ENCODE data around the gene VSIG10L.

GRCh38 chr19:51341066-51341465 is 873 bp downstream of the VSIG10L start:
- TF ChIP-seq CTCF (IDR thresholded peaks at IDR 0.05) (no peak), POLR2A (IDR thresholded peaks at IDR 0.05) (no peak)
